Measurements from ENCODE around the gene KCNQ1. TPM values are rescaled to one million over a fixed set of nuclear protein-coding genes. Genes with fewer than 3 reads are reported as not detected.

The KCNQ1 gene
- total RNA-seq, 4 donors from 2014 or later: 0.89 to 2.2 (median 1.3) TPM

DNA sequence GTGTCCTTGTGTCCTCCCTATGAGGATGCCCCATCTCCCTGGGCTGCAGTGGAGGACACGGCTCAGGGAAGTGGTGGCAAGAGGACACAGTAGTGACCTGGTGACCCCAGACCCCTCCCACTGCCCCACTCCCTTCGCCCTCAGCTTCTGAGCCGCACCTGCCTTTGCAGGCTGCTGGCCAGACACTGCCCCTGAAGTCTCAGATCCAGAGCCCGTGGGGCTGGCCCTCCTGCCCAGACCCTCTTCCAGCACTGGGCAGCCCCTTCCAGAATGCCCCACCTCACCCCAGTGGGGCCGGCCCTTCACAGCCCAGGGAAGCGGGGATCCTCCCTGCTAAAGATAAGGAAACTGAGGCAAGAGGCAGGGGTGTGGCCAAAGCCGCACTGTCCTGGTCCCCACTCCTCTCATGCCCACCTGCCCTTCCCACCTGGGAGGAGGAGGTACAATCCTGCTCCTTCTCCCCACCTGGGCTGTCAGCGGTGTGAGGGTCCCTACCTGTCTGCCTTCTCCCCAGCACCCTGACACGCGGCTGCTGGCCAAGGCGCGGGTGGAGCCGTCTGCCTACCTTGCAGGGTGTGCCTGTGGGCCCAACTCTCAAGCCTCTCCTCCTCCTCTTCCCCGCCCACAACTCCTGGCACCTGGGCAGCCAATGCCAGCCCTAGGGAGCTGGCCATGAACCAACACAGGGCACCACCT is 17.8 kb upstream of the KCNQ1 start:
- H3K27ac ChIP-seq: no peak overlapping the region
- no peaks in the 10 kb centered on the region for H3K36me3 ChIP-seq
- DNase-seq (ENCODE audit: low spot score in 2 of 2): no peak
- H3K27me3 ChIP-seq: peaks cover 6% of the 10 kb centered on the region
- TF ChIP-seq CTCF (IDR thresholded peaks at IDR 0.05) (no peak), POLR2AphosphoS5 (IDR thresholded peaks at IDR 0.05) (no peak), EP300 (IDR thresholded peaks at IDR 0.05) (no peak)
- no peak overlapping the region for H3K4me3 ChIP-seq
- 61% methylated on average over 2 of the region's 14 CpGs for WGBS
- H3K4me1 ChIP-seq: peaks cover 6% of the 10 kb centered on the region
- no peaks in the 10 kb centered on the region for H3K9me3 ChIP-seq

DNA sequence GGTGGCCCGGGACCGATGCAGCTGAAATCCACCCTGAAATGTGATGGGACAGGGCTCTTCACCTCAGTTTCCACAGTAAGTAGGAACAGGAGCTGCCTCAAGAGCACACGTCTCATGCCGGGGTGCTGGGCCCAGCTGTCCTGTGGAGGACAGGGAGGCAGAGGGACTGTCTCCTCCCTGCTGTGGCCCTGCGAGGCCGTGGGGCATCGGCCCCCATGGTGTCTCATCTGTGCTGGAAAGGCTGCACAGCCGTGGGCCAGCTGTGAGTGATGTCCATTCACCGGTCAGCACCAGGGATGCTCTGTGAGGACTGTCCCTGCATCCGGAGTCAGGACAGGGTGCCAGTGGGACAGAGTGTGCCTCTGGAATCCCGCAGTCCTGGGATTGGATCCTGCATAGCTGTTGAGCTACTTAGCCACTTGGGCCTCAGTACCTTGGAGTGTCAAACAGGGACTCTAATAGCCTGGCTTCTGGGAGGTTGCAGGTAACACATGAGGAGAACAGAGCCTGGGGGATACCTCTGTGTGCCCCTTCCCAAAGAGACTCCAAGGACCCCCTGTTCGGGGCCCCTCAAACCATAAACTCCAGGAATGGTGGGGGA is 17.0 kb upstream of the KCNQ1 start:
- Histone ChIP-seq H3K4me1 (peaks cover 6% of the 10 kb centered on the region), H3K36me3 (no peaks in the 10 kb centered on the region), H3K9me3 (no peaks in the 10 kb centered on the region), H3K4me3 (no peak overlapping the region), H3K27ac (no peak overlapping the region), H3K27me3 (peaks cover 7% of the 10 kb centered on the region)
- no peak for DNase-seq (ENCODE audit: low spot score in 2 of 2)
- TF ChIP-seq EP300 (IDR thresholded peaks at IDR 0.05) (no peak), POLR2A (IDR thresholded peaks at IDR 0.05) (no peak)
- 33% methylated on average over 1 of the region's 12 CpGs for WGBS

DNA sequence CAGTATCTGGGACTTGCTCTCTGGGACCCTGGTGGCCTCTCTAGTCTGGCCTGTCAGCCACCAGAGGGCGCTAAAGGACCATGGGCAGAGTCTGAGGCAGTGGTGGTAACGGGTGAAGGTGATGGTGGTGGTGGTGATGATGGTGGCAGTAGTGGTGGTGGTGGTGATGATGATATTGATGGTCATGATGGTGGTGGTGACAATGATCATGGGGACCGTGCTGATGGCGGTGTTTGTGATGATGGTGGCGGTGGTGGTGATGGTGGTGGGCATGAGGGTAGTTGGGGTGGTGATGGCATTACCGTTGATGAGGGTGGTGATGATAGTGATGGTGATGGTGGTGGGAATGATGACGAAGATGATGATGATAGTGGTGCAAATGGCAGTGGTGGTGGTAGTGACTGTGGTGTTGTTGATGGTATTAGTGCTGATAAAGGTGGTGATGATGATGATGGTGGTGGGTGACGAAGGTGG is 16.4 kb upstream of the KCNQ1 start:
- 55% methylated on average over 8 of the region's 8 CpGs for WGBS
- Histone ChIP-seq H3K27ac (no peak overlapping the region), H3K9me3 (no peaks in the 10 kb centered on the region), H3K4me1 (peaks cover 6% of the 10 kb centered on the region), H3K27me3 (peaks cover 9% of the 10 kb centered on the region), H3K36me3 (no peaks in the 10 kb centered on the region), H3K4me3 (no peak overlapping the region)
- no peak for TF ChIP-seq POLR2A (IDR thresholded peaks at IDR 0.05)
- TF ChIP-seq POLR2AphosphoS5 (IDR thresholded peaks at IDR 0.05): no peak
- no peak for TF ChIP-seq EP300 (IDR thresholded peaks at IDR 0.05)
- peak; percentile 83 to 86 for TF ChIP-seq CTCF (IDR thresholded peaks at IDR 0.05)
- no peak for DNase-seq (ENCODE audit: low spot score in 2 of 2)

- H3K9me3 ChIP-seq: no peaks in the 10 kb centered on the region
- H3K27me3 ChIP-seq: peaks cover 7% of the 10 kb centered on the region
- H3K36me3 ChIP-seq: no peaks in the 10 kb centered on the region
- peaks cover 6% of the 10 kb centered on the region for H3K4me1 ChIP-seq
- 83% methylated on average over 1 of the region's 1 CpG for WGBS
- no peak overlapping the region for H3K4me3 ChIP-seq
- H3K27ac ChIP-seq: no peak overlapping the region
- DNase-seq (ENCODE audit: low spot score in 2 of 2): no peak
- TF ChIP-seq CTCF (IDR thresholded peaks at IDR 0.05): no peak
- TF ChIP-seq POLR2AphosphoS5 (IDR thresholded peaks at IDR 0.05): no peak
- no peak for TF ChIP-seq POLR2A (IDR thresholded peaks at IDR 0.05)
These were observed 13.4 kb upstream of the KCNQ1 start for GRCh38 chr11:2431395-2431794.

- Histone ChIP-seq H3K4me1 (peaks cover 2% of the 10 kb centered on the region), H3K9me3 (no peaks in the 10 kb centered on the region), H3K4me3 (no peak overlapping the region), H3K27ac (no peak overlapping the region), H3K36me3 (no peaks in the 10 kb centered on the region), H3K27me3 (peaks cover 9% of the 10 kb centered on the region)
- no peak for DNase-seq (ENCODE audit: low spot score in 2 of 2)
- no peak for TF ChIP-seq EP300 (IDR thresholded peaks at IDR 0.05)
- no peak for TF ChIP-seq POLR2A (IDR thresholded peaks at IDR 0.05)
- TF ChIP-seq POLR2AphosphoS5 (IDR thresholded peaks at IDR 0.05): no peak
- TF ChIP-seq CTCF (IDR thresholded peaks at IDR 0.05): no peak
- 40% methylated on average over 2 of the region's 15 CpGs for WGBS
These were observed 12.6 kb upstream of the KCNQ1 start for GRCh38 chr11:2432171-2432621.
